Duodenal mucosa (tissue), 2 donors: ENCODE results near the gene RHOD.
A peak's percentile ranks its signal among the peaks of the same experiment; 100 is the strongest.

Source experiments
- H3K27ac ChIP-seq: one replicate; pipeline ENCODE4 v1.7.0; 2013; ENCODE audit warnings: low read depth, low read length
- H3K27me3 ChIP-seq, 2 donors: one replicate each; pipeline ENCODE4 v1.7.0; 2013; ENCODE audit warnings: low read length in 2 of 2, control low read depth in 1 of 2; ENCODE audit not compliant: insufficient read depth in 2 of 2, control insufficient read depth in 1 of 2
- H3K36me3 ChIP-seq, 2 donors: one replicate each; pipeline ENCODE4 v1.7.0; 2013; ENCODE audit warnings: low read length in 2 of 2, control low read depth in 1 of 2; ENCODE audit not compliant: insufficient read depth in 2 of 2, control insufficient read depth in 1 of 2
- H3K4me1 ChIP-seq, 2 donors: one replicate each; pipeline ENCODE4 v1.7.0; 2013; ENCODE audit warnings: low read length in 2 of 2, control low read depth in 1 of 2; ENCODE audit not compliant: insufficient read depth in 2 of 2, control insufficient read depth in 1 of 2
- H3K4me3 ChIP-seq, 2 donors: one replicate each; pipeline ENCODE4 v1.7.0; 2013; ENCODE audit warnings: low read length in 2 of 2, low read depth in 1 of 2
- H3K9ac ChIP-seq, 2 donors: one replicate each; pipeline ENCODE4 v1.7.0; 2013; ENCODE audit warnings: low read length in 2 of 2, low read depth in 1 of 2
- H3K9me3 ChIP-seq, 2 donors: one replicate each; pipeline ENCODE4 v1.7.0; 2013; ENCODE audit warnings: low read length in 2 of 2, control low read depth in 1 of 2; ENCODE audit not compliant: control insufficient read depth in 1 of 2

RHOD gene

DNA sequence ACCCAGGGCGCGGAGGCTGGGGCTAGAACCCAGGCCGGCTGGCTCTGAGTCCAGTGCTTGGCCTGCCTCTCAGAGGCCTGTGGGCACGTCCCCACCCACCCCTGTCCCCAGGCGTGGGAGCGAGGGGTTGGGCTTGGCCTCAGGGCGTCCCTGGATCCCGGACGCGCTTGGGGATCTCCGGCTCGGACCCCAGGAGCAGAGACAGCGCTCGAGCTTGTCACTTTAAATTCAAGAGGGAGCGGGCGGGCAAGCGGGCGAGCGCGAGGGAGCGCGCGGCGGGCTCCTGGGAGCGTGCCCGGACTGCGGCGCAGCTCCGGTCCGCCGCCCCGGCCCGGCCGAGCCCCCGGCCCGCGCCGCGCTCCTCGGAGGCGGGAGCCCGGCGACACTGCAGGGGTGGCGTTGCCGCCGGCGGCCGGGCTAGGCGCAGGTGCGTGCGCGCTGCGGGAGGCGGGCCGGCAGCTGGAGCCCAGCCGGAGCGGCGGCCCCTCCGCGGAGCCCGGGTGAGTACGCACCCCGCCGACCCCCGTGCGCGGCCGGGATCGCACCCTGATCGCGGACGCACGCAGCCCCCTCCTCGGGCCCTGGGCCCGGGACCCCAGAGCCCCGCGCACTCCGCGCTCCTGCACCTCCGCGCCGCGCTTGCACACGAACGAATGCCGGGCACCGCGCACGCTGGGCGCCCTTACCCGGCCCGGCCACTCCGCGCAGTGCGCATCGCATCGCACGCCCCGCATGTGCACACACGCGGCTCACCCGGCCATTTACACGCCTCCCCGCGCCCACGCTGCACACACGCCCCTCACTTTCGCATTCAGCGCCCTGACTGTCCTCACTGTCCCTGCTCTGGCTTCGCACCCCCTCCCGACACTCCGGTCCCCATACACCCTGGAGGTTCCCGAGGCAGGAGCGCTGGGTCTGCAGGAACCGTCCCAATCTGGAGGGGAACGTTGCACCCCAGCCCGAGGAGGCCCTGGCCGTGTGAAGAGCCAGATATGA lies 33.4 kb upstream of the RHOD start, which contains the start of gene SYT12:
Gene SYT12 (plus strand): TSS at position 174 of the 996 bp plus-strand sequence. CDS start 7,011 bp downstream, outside the sequence.
- peaks cover 17 to 20% of the 10 kb centered on the region in 2 donors for H3K4me1 ChIP-seq
- H3K27ac ChIP-seq, result no peak within 1 kb of the TSS
- H3K36me3 ChIP-seq, result no peaks in the 10 kb centered on the region
- no peaks in the 10 kb centered on the region for H3K9me3 ChIP-seq
- H3K9ac ChIP-seq, result no peak within 1 kb of the TSS
- peak within 1 kb of the TSS; percentile 46 to 51 for H3K4me3 ChIP-seq
- H3K27me3 ChIP-seq, result peaks cover 26% of the 10 kb centered on the region in 2 donors

DNA sequence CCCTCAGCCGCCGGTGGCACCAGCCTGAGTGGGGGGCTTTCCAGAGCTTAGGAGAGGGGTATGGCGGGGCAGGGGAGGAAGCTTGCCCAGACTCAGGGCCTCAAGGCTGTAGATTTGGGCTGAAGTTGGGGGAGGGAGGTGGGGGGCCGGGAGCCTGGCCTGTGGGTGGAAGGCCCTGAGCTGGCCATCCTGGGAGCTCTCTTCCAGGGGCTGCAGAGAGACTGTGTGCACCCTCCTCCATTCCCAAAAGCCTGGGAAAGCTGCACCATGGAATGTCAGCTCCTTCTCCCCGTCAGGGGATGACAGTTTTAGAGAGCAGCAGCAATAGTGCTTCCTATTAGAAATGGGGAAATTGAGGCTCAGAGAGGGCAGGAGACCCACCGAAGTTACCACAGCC lies 32.7 kb upstream of the RHOD start:
- no peak overlapping the region for H3K9ac ChIP-seq

DNA sequence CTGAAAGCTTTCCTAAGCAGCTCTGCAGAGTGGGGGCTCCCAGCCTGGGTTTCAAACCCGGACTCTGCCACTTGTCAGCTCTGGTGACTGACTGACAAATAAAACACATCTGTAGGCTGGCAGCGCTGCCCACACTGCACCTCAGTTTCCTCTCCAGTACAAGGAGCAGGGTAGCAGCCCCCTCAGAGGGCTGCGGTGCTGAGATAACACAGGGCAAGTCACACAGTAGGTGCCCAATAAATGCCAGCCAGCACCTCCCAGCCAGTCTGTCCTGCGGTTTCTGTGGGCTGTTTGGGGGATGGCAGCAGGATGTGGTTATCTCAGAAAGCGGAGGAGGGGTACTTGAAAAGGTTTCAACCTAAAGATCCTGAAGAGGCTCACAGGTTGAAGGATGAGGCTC lies 32.2 kb upstream of the RHOD start:
- Histone ChIP-seq H3K4me1 (peaks cover 20 to 22% of the 10 kb centered on the region in 2 donors), H3K4me3 (no peak overlapping the region), H3K27me3 (peaks cover 26% of the 10 kb centered on the region in 2 donors), H3K9ac (no peak overlapping the region), H3K36me3 (no peaks in the 10 kb centered on the region), H3K27ac (no peak overlapping the region), H3K9me3 (no peaks in the 10 kb centered on the region)

More for the DNA sequence above, 32.7 kb upstream of the RHOD start:
- Histone ChIP-seq H3K36me3 (no peaks in the 10 kb centered on the region), H3K27ac (no peak overlapping the region), H3K9me3 (no peaks in the 10 kb centered on the region), H3K27me3 (peaks cover 26% of the 10 kb centered on the region in 2 donors), H3K4me3 (peak overlapping the region in 1 of 2 donors; percentile 46), H3K4me1 (peaks cover 20 to 22% of the 10 kb centered on the region in 2 donors)

GRCh38 chr11:67024966-67025365 lies 31.7 kb upstream of the RHOD start:
- peaks cover 20 to 22% of the 10 kb centered on the region in 2 donors for H3K4me1 ChIP-seq
- H3K27ac ChIP-seq, result no peak overlapping the region
- H3K36me3 ChIP-seq, result no peaks in the 10 kb centered on the region
- no peak overlapping the region for H3K9ac ChIP-seq
- H3K9me3 ChIP-seq, result no peaks in the 10 kb centered on the region
- H3K4me3 ChIP-seq, result no peak overlapping the region
- H3K27me3 ChIP-seq, result peaks cover 26% of the 10 kb centered on the region in 2 donors

DNA sequence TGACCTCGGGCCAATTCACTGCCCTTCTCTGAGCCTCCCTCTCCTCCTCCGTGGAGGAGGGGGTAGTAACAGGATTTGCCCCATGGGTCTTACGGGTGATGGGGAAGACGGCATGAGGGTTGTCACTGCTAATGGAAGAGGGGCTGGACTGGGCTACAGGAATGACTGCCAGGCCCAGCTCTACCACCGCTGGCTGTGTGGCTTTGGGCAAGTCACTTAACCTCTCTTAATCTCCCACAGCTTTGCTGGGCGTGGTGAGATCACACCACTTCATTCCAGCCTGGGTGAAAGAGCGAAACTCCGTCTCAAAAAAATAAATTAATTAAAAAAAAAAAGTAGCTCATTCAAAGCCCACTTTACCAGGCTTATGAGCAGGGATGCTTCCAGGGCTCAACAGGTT lies 30.9 kb upstream of the RHOD start:
- H3K27ac ChIP-seq, result no peak overlapping the region
- H3K36me3 ChIP-seq, result no peaks in the 10 kb centered on the region
- no peaks in the 10 kb centered on the region for H3K9me3 ChIP-seq
- no peak overlapping the region for H3K4me3 ChIP-seq
- H3K27me3 ChIP-seq, result peaks cover 26 to 29% of the 10 kb centered on the region in 2 donors
- no peak overlapping the region for H3K9ac ChIP-seq
- H3K4me1 ChIP-seq, result peaks cover 20 to 22% of the 10 kb centered on the region in 2 donors

DNA sequence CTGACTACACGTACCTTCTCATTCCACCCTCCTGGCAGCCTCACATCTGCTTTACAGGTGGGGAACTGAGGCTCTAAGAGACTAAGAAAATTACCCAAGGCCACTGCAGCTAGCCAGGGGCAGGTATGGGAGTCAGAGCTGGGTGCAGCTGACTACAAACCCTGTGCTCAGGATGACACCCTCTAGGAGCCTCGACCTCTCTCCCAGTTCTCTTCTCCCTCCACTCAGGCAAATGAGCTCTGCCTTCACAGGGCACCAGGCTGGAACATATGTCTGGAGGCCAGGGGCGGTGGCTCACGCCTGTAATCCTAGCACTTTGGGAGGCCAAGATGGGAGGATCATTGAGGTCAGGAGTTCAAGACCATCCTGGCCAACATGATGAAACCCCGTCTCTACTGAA lies 29.7 kb upstream of the RHOD start:
- no peaks in the 10 kb centered on the region for H3K9me3 ChIP-seq
- H3K9ac ChIP-seq, result no peak overlapping the region
- peaks cover 22 to 23% of the 10 kb centered on the region in 2 donors for H3K4me1 ChIP-seq
- H3K27ac ChIP-seq, result no peak overlapping the region
- peaks cover 26 to 29% of the 10 kb centered on the region in 2 donors for H3K27me3 ChIP-seq
- H3K36me3 ChIP-seq, result no peaks in the 10 kb centered on the region
- H3K4me3 ChIP-seq, result no peak overlapping the region

DNA sequence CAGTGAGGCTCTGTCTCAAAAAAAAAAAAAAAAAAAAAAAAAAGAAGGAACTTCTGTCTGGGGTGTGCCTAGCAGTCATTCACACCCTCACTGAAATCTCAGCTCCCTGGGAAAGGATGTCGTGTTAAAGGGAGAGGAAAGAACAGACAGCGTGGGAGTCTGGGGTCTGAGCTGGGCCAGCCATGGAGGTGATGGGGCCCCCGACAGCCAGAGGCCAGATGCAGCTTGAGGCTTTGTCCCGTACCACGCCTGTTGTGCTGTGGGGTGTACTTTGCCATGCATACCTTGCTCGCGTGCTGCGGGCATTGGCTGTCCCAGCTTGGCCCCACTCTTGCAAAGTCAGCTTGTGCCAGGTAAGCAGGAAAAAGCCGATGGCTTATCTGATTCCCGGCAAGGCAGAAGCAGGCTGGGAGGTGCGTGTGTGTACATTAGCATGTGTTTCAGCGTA lies 29.1 kb upstream of the RHOD start:
- H3K27ac ChIP-seq, result no peak overlapping the region
- peaks cover 22 to 27% of the 10 kb centered on the region in 2 donors for H3K27me3 ChIP-seq

DNA sequence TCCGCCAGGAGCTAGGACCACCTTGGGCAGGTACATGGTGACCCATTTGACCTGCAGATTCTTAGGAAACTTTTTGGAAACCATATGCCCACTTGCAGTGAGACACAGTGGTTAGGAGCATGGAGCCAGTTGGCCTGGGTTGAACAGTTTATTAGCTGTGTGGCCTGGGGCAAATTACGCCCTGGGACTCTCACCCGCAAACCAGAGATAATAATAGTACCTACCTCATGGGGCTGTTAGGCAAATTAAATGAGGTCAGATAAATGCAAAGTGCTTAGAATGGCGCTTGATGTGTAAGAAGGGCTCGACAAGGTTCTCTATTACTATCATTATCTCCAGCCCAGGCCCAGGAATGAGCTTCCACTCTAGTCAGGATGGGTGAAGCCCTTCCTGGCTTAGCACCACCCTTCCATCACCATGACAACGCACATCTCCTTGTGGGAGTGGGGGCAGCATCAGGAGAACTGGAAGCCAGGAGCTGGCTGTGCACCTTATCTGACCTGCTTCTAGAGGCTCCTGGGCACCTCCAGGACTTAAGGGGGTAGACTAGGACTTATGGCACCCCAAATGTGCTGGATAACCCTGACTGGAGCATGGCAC lies 28.6 kb upstream of the RHOD start:
- no peak overlapping the region for H3K27ac ChIP-seq
- H3K27me3 ChIP-seq, result peaks cover 20 to 23% of the 10 kb centered on the region in 2 donors

More for the DNA sequence above, 29.1 kb upstream of the RHOD start:
- Histone ChIP-seq H3K9ac (no peak overlapping the region), H3K4me3 (peak overlapping the region in 1 of 2 donors; percentile 1), H3K36me3 (no peaks in the 10 kb centered on the region), H3K9me3 (no peaks in the 10 kb centered on the region), H3K4me1 (peaks cover 18 to 22% of the 10 kb centered on the region in 2 donors)

GRCh38 chr11:67029146-67029545 lies 27.5 kb upstream of the RHOD start:
- H3K36me3 ChIP-seq, result no peaks in the 10 kb centered on the region
- H3K4me1 ChIP-seq, result peaks cover 9 to 21% of the 10 kb centered on the region in 2 donors
- H3K27ac ChIP-seq, result no peak overlapping the region
- no peak overlapping the region for H3K9ac ChIP-seq
- H3K27me3 ChIP-seq, result peaks cover 13 to 15% of the 10 kb centered on the region in 2 donors
- no peak overlapping the region for H3K4me3 ChIP-seq
- no peaks in the 10 kb centered on the region for H3K9me3 ChIP-seq

More for the DNA sequence above, 28.6 kb upstream of the RHOD start:
- H3K9ac ChIP-seq, result no peak overlapping the region
- H3K4me3 ChIP-seq, result peak overlapping the region in 1 of 2 donors; percentile 1
- no peaks in the 10 kb centered on the region for H3K9me3 ChIP-seq
- H3K4me1 ChIP-seq, result peaks cover 13 to 22% of the 10 kb centered on the region in 2 donors
- H3K36me3 ChIP-seq, result no peaks in the 10 kb centered on the region

- H3K36me3 ChIP-seq, result no peaks in the 10 kb centered on the region
- no peak overlapping the region for H3K9ac ChIP-seq
- no peaks in the 10 kb centered on the region for H3K9me3 ChIP-seq
- peaks cover 9 to 16% of the 10 kb centered on the region in 2 donors for H3K4me1 ChIP-seq
- no peak overlapping the region for H3K4me3 ChIP-seq
- peaks cover 0 to 4% of the 10 kb centered on the region in 2 donors for H3K27me3 ChIP-seq
- H3K27ac ChIP-seq, result no peak overlapping the region
Measured at GRCh38 chr11:67030976-67031375, 25.7 kb upstream of the RHOD start.
